Gastroesophageal sphincter (tissue), 3 donors: ENCODE results near the gene TLR1.

Source experiments
- EP300 ChIP-seq: sonication (generic); formaldehyde crosslinking; IDR thresholded peaks from one replicate; pipeline ENCODE4 v1.6.1; 2017; ENCODE audit warnings: antibody characterized with exemption, mild to moderate bottlenecking
- POLR2A ChIP-seq, 2 donors: fragments of 450-650 bp; IDR thresholded peaks; one replicate each; pipeline ENCODE4 v1.6.1; 2017; ENCODE audit warnings: antibody characterized with exemption in 2 of 2, mild to moderate bottlenecking in 2 of 2, moderate library complexity in 1 of 2
- POLR2AphosphoS5 ChIP-seq: sonication (generic); formaldehyde crosslinking; IDR thresholded peaks from one replicate; pipeline ENCODE4 v1.6.1; 2017; ENCODE audit warnings: antibody characterized with exemption
- TF ChIP-seq, protein P1 (sequence below), 4 experiments: fragments of 200-600 bp in 2 of 4; fragments of 450-650 bp in 2 of 4; sonication (generic) in 1 of 4; IDR thresholded peaks; one replicate each; pipeline ENCODE4 v1.5.1; 2017 to 2019; ENCODE audit warnings: antibody characterized with exemption in 4 of 4, mild to moderate bottlenecking in 2 of 4, moderate library complexity in 2 of 4

DNA sequence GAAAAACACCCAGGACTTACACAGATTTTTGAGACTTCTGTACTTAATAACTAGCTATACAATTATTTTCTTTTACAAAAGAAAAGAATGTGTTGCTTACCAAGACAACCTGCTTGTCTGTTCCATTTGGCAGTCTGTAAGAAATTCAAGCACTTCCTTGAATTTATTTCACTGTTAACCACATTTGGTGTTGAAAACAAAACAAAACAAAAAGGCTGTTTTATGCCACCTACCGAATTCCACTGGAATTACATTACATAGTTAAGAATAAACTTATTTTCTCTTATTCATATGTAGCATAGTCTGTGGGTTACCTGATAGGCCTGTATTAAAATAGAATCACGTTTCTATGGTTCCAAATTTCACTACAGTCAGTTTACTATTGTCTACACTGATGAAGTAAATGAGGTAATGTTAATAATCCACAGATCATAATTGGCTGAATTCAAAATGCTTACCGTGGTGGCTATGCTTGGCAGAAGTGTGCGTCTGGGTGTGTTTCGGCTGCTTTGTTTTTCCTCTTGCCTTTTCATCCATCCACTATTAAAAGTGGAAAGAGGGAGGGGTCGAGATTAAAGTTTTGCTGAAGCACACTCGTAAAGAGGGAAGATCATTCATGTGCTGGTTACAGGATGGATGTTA, at the start of gene TLR1:
- no peak for TF ChIP-seq EP300
- no peak for TF ChIP-seq POLR2A (IDR thresholded peaks at IDR 0.05)
- TF ChIP-seq, protein P1, sequence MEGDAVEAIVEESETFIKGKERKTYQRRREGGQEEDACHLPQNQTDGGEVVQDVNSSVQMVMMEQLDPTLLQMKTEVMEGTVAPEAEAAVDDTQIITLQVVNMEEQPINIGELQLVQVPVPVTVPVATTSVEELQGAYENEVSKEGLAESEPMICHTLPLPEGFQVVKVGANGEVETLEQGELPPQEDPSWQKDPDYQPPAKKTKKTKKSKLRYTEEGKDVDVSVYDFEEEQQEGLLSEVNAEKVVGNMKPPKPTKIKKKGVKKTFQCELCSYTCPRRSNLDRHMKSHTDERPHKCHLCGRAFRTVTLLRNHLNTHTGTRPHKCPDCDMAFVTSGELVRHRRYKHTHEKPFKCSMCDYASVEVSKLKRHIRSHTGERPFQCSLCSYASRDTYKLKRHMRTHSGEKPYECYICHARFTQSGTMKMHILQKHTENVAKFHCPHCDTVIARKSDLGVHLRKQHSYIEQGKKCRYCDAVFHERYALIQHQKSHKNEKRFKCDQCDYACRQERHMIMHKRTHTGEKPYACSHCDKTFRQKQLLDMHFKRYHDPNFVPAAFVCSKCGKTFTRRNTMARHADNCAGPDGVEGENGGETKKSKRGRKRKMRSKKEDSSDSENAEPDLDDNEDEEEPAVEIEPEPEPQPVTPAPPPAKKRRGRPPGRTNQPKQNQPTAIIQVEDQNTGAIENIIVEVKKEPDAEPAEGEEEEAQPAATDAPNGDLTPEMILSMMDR (IDR thresholded peaks at IDR 0.05), result peak; percentile 44 to 76 (median 61)
- TF ChIP-seq POLR2AphosphoS5, result no peak
